GM21576 (cell line): ENCODE data around the gene LRTM2.
"Not testable (repeated sequence)": the region's sequence is repeated elsewhere in the genome, so short reads cannot be mapped to it uniquely, and the experiment has no call there.

Experiments used
- ATAC-seq: cut with Tn5 transposase; IDR thresholded peaks from one replicate; pipeline ENCODE4 v1.9.1; 2021; ENCODE audit warnings: mild to moderate bottlenecking, moderate library complexity; ENCODE audit not compliant: unreplicated experiment

Gene LRTM2

GRCh38 chr12:1811281-1811947 is 9.0 kb upstream of the LRTM2 start:
- ATAC-seq, result no peak

- ATAC-seq, result no peak
These were observed 8.4 kb upstream of the LRTM2 start for GRCh38 chr12:1811948-1812291.

GRCh38 chr12:1812650-1813302 is 7.6 kb upstream of the LRTM2 start:
- no peak for ATAC-seq

DNA sequence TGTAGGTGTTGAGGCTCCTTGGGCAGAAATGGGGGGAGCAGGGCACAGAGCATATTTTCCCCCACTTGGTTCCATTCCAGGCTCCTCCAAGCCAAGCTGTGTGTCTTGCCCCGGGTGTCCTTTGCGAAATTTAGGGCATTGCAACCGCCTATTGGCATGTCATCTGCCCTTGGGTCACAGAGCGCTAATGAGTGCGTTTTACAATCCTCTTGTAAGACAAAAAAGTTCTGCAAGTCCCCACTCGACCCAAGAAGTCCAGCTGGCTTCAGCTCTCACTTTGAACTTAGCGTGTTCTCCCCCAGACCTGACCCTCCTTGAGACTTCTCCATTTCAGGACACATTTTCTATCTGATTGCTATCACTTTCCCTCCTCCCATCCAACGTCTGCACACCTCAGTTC is 6.1 kb upstream of the LRTM2 start:
- ATAC-seq, result no peak

DNA sequence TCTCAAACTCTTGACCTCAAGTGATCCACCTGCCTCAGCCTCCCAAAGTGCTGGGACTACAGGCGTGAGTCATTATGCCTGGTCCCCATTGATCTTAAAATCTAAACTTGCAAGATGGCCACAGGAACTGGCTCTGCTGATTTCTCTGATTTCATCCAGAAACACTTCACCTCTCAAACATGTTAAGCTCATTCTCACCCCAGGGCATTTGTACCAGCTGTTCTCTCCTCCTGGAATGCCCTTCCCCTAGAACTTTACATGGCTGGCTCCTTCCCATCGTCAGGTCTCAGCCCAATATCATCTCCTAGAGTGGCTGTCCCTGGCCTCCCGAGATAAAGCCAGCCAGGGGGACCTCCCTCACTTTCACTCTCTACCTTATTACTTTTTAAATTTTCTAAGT is 5.3 kb upstream of the LRTM2 start:
- no peak for ATAC-seq

DNA sequence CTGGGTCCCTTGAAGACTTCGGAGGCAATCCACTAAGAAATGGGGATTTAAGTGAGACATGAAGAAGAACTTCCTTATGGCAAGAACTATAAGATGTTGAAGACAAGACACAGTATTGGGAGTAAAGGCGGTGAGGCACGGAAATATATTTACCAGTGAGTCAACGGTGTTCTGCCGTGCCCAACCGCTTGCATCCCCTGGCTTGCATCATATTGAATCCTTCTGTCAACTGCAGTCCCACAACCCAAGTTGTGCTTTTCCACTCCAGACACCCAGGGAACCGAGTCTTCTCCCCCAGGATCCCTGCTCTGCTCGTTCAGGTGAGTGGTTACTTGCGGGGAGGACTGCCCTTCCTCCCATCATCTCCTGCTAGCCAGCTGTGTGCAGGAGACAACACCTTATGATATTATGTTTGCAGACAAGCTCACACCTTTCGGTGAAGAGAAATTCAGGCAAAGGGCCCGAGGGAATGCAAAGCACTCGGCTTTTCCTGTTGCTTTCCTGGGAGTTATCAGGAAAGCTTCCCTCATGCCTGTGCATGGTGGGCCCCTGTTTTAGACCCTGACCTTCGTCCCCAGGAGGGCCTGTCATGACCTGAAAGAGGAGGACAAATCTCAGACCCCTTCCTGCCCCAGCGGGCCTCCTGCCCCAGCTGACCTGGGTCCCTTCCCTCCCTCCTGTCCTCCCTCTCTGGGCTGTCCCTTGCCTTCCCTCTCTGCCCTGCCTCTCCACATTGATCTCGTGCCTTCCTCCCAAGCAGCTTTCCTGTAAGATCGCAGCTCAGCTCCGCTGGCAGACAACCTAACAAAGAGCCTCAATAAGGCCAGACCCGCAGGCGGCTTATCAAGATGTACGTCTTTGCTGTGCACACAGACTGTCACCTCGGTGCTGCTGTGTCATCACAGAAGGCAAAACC is 4.3 kb upstream of the LRTM2 start:
- no peak for ATAC-seq

GRCh38 chr12:1816730-1817348 is 3.5 kb upstream of the LRTM2 start:
- no peak for ATAC-seq

GRCh38 chr12:1817928-1818327 is 2.4 kb upstream of the LRTM2 start:
- not testable (repeated sequence) for ATAC-seq

DNA sequence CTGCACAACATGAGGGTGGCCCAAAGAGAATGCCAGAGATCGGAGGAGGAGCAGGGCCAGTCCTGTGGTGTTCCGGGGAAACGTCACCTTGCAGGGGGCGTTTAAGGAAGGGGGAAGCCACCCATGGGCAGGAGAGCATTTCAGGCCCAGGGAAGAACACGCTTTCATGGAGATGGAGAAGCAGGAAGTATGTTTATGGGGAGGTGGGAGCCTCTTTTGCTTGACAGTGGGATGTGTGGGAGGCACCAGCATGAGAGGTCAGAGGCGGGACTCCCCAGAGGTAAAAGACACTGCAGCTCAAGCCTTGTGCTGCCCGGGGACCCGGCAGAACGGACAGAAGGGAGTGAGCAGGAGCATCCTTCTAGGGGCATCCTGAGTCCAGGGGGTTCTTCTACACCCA is 1.3 kb upstream of the LRTM2 start:
- no peak for ATAC-seq

GRCh38 chr12:1819571-1819970 is 794 bp upstream of the LRTM2 start:
- ATAC-seq, result no peak

- ATAC-seq, result no peak
These were observed 529 bp downstream of the LRTM2 start for GRCh38 chr12:1820896-1821291.

- ATAC-seq, result no peak
These were observed 1.4 kb downstream of the LRTM2 start for GRCh38 chr12:1821805-1822204.

GRCh38 chr12:1822699-1823098 is 2.3 kb downstream of the LRTM2 start:
- ATAC-seq, result no peak

DNA sequence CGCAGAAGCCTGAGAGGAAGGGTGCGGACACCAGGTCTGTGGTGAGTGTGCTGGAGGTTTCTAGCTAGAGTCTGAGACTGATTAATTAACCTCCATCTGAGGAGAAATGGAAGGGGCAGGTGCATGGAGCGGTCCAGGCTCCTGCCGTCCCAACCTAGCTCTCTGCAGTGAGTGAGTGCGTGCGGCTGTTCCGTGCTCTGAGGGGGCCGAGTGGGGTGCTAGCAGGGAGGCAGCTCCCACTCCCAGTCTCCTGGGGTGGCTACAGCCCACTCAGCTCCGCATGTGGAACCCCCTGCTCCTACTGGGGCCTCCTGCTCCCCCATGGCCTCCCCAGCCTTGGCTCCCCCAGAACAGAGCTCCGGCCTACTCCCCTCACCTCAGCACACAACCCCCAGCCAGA is 2.9 kb downstream of the LRTM2 start:
- ATAC-seq, result no peak

DNA sequence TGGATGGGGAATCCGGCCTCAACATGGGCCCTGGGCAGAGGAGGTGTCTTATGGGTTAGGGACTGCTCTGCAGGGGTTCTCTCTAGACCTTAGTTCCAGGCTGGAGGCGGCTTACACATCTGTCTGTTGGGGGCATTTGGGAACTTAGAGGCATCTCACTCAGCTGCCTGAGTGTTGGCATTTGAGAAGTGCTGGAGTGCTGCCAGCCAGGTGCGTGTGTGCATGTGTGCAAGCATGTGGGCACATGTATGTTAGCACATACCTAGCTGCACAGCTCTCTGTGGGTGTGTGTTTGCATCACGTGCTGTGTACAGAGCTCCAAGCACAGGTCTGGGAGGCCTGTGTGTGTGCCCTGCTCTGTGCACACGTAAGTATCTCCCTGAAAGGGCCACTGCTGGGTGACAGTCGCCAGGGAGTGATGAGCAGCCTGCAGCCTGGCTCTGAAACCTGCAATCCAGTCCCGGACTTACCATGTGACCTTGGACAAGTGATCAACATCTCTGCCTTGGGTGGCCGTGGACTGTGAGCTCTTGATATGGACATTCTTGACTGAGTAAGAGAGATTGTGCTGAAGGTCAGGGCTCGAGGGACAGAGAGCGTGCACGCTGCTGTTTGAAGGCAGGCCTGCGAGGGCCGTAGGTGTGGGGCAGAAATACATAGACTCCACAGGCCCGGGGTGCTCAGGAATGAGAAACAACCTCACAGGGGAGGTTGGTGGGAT is 5.2 kb downstream of the LRTM2 start:
- no peak for ATAC-seq

GRCh38 chr12:1826401-1826800 is 6.0 kb downstream of the LRTM2 start:
- no peak for ATAC-seq

GRCh38 chr12:1826867-1827705 is 6.7 kb downstream of the LRTM2 start:
- ATAC-seq, result no peak

GRCh38 chr12:1827826-1828805 is 7.8 kb downstream of the LRTM2 start:
- no peak for ATAC-seq

DNA sequence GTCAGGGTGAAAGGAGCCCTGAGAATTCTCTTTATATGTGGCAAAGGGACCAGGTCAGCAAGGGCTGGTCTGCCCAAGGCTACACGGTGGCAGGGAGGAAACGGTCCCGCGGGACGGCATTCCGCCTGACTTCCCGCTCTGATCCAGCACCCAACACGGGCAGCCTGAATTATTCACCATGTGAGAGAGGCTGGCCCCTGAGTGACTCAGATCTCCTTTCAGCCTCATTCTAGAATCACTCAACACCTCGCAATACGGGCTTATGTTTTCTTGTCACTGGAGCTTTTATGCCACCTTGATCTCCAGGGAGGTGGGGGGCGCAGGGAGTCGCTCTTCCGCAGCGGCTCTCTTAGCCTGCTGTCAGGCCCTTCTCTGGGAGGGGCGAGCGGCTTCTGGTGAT is 8.5 kb downstream of the LRTM2 start:
- ATAC-seq, result no peak
